Measurements from ENCODE around the gene ACP1. TPM values are rescaled to one million over a fixed set of nuclear protein-coding genes. Genes with fewer than 3 reads are reported as not detected.
A peak's percentile ranks its signal among the peaks of the same experiment; 100 is the strongest.

The ACP1 gene
- total RNA-seq, 1 donor from 2014 or later: 114 TPM

DNA sequence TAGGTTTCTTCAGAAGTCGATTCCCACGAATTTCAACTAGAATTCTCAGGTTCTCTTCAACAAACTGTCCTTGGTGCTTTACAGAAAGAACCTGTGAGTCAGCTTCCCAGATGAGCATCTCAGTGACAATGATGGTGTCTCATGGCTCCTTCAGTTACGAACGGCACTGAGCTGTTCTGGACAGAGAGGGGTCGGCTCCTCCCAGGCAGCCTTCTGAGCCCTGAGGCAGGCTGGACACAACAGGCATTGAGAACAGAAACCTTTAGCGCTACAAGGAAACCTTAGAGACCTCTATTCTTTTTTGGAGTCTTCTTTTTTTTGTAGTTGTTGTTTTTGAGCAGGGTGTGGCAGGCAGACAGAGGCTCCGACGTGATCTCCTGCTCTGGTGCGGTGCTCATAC, 58.3 kb downstream of the ACP1 start:
- peak overlapping the region; percentile 35 for H3K27ac Mint-ChIP-seq (ENCODE audit: unreplicated experiment)
- H3K4me3 Mint-ChIP-seq (ENCODE audit: unreplicated experiment): no peak overlapping the region
- H3K9me3 Mint-ChIP-seq (ENCODE audit: unreplicated experiment): peaks cover 5% of the 10 kb centered on the region

More for the DNA sequence above, 58.3 kb downstream of the ACP1 start:
- Histone ChIP-seq H2AFZ (ENCODE audit: low read depth, low read length) (no peak overlapping the region), H3K27ac (ENCODE audit: low read depth, low read length) (no peak overlapping the region), H3K4me3 (ENCODE audit: insufficient read depth, low read depth, low read length) (no peak overlapping the region), H3K9ac (ENCODE audit: low read length) (no peak overlapping the region), H3K27me3 (ENCODE audit: insufficient read depth, low read length) (no peaks in the 10 kb centered on the region), H3K36me3 (ENCODE audit: insufficient read depth, low read length) (no peaks in the 10 kb centered on the region), H4K20me1 (ENCODE audit: insufficient read depth, low read length) (no peaks in the 10 kb centered on the region), H3K4me2 (ENCODE audit: low read length) (no peak overlapping the region), H3K4me1 (ENCODE audit: insufficient read depth, low read length) (peaks cover 9% of the 10 kb centered on the region), H3K9me3 (ENCODE audit: insufficient read depth, low read depth, low read length) (no peaks in the 10 kb centered on the region), H3K79me2 (ENCODE audit: insufficient read depth, low read length) (no peaks in the 10 kb centered on the region)
- Mint-ChIP-seq H3K36me3 (ENCODE audit: low read depth, unreplicated experiment) (no peaks in the 10 kb centered on the region), H3K27me3 (ENCODE audit: low read depth, unreplicated experiment) (no peaks in the 10 kb centered on the region), H3K4me1 (ENCODE audit: low read depth, unreplicated experiment) (peaks cover 9% of the 10 kb centered on the region)
- no peak for DNase-seq (ENCODE audit: low read depth)
- no peak for FAIRE-seq
- no peak for TF ChIP-seq EZH2 (IDR thresholded peaks at IDR 0.05; ENCODE audit: insufficient read depth, low read length)
- TF ChIP-seq, protein P1, sequence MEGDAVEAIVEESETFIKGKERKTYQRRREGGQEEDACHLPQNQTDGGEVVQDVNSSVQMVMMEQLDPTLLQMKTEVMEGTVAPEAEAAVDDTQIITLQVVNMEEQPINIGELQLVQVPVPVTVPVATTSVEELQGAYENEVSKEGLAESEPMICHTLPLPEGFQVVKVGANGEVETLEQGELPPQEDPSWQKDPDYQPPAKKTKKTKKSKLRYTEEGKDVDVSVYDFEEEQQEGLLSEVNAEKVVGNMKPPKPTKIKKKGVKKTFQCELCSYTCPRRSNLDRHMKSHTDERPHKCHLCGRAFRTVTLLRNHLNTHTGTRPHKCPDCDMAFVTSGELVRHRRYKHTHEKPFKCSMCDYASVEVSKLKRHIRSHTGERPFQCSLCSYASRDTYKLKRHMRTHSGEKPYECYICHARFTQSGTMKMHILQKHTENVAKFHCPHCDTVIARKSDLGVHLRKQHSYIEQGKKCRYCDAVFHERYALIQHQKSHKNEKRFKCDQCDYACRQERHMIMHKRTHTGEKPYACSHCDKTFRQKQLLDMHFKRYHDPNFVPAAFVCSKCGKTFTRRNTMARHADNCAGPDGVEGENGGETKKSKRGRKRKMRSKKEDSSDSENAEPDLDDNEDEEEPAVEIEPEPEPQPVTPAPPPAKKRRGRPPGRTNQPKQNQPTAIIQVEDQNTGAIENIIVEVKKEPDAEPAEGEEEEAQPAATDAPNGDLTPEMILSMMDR (IDR thresholded peaks at IDR 0.05; ENCODE audit: insufficient read depth, low read depth, low read length): no peak

Other genes starting within 250 kb of the ACP1 start
- 0.60 and 1.4 TPM in 2 replicates for gene FAM110C, start 218.4 kb upstream of the ACP1 start, total RNA-seq
- gene SH3YL1, start 915 bp upstream of the ACP1 start, total RNA-seq: 23.0 and 27.3 TPM in 2 replicates
- gene ALKAL2, start 23.1 kb downstream of the ACP1 start, total RNA-seq: 1.3 and 1.5 TPM in 2 replicates